Measurements from ENCODE around the gene SEPTIN1.
"Not testable (repeated sequence)": the region's sequence is repeated elsewhere in the genome, so short reads cannot be mapped to it uniquely, and the experiment has no call there.

Gene SEPTIN1

DNA sequence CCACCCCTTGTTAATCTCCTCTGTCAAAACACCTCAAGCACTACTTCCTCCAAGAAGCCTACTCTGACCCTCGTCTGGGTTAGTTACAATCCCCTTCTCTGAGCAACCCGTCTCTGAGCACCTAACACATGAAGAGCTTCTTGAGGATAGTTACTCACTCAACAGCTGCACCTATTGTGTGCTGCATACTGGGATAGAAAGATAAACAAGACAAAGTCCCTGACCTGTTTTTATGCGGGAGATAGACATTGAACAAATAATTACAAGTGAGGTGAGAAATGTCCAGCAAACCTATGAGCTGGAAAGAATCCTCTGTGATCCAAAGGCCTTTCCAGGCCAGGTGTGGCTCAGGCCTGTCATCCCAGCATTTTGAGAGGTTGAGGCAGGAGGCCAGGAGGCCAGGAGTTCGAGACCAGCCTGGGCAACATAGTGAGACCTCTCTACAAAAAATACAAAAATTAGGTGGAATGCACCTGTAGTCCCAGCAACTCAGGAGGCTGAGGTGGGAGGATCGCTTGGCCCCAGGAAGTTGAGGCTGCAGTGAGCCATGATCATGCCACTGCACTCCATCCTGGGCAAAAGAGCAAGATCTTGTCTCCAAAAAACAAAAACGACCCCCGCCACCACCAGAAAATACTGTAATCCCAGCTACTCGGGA is 19.5 kb upstream of the SEPTIN1 start:
- no peak for DNase-seq (ENCODE audit: low spot score)

- DNase-seq (ENCODE audit: low spot score), result no peak
Observed at GRCh38 chr16:30399435-30400186, 17.2 kb upstream of the SEPTIN1 start.

- DNase-seq (ENCODE audit: low spot score), result no peak
Observed at GRCh38 chr16:30398661-30399434, 16.5 kb upstream of the SEPTIN1 start.

DNA sequence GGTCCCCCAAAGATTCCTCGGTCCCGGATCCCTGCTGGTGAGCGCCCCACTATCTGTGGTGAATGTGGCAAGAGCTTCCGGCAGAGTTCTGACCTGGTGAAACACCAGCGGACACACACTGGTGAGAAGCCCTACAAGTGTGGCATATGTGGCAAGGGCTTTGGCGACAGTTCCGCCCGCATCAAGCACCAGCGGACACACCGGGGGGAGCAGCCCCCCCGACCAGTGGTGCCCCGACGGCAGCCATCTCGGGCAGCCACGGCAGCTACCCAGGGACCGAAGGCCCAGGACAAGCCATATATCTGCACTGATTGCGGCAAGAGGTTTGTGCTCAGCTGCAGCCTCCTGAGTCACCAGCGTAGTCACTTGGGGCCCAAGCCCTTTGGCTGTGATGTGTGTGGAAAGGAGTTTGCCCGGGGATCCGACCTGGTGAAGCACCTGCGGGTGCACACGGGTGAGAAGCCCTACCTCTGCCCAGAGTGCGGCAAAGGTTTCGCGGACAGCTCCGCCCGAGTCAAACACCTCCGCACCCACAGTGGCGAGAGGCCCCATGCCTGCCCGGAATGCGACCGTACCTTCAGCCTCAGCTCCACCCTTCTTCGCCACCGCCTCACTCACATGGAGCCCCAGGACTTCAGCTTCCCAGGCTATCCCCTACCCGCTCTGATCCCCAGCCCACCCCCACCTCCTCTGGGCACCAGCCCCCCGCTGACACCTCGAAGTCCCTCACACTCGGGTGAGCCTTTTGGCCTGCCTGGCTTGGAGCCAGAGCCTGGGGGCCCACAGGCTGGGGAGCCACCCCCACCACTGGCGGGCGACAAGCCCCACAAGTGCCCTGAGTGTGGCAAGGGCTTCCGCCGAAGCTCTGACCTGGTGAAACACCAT is 15.7 kb upstream of the SEPTIN1 start:
- no peak for DNase-seq (ENCODE audit: low spot score)

DNA sequence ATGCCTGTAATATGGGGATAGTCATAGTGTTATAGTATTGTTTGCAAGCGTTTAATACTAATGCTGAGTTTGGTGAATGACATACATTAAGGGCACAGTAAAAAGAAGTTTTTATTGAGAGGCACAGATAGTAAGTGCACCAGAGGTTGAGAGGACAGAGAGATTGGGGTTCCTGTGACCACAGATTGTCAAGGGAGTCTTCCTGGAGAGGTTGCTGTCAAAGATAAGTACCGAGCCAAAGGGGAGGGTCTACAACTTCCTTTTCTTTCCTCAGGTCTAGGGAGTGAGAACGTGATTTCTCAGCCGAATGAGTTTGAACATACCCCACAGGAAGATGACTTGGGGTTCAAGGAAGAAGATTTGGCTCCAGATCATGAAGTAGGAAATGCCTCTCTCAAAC is 14.7 kb upstream of the SEPTIN1 start:
- DNase-seq (ENCODE audit: low spot score), result no peak

DNA sequence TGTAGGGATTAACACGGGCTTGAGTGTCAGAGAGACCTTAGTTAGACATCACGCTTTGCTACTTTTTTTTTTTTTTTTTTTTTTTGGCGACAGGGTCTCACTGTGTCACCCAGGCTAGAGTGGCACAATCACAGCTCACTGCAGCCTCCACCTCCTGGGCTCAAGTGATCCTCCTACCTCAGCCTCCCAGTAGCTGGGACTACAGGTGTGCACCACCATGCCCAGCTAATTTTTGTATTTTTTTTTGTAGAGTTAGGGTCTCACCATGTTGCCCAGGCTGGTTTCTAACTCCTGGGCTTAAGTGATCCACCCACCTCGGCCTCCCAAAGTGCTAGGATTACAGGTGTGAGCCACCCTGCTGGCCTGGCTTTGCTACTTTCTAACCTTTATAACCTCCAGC is 14.3 kb upstream of the SEPTIN1 start:
- DNase-seq (ENCODE audit: low spot score), result not testable (repeated sequence)

GRCh38 chr16:30395992-30396585 is 13.7 kb upstream of the SEPTIN1 start:
- no peak for DNase-seq (ENCODE audit: low spot score)

DNA sequence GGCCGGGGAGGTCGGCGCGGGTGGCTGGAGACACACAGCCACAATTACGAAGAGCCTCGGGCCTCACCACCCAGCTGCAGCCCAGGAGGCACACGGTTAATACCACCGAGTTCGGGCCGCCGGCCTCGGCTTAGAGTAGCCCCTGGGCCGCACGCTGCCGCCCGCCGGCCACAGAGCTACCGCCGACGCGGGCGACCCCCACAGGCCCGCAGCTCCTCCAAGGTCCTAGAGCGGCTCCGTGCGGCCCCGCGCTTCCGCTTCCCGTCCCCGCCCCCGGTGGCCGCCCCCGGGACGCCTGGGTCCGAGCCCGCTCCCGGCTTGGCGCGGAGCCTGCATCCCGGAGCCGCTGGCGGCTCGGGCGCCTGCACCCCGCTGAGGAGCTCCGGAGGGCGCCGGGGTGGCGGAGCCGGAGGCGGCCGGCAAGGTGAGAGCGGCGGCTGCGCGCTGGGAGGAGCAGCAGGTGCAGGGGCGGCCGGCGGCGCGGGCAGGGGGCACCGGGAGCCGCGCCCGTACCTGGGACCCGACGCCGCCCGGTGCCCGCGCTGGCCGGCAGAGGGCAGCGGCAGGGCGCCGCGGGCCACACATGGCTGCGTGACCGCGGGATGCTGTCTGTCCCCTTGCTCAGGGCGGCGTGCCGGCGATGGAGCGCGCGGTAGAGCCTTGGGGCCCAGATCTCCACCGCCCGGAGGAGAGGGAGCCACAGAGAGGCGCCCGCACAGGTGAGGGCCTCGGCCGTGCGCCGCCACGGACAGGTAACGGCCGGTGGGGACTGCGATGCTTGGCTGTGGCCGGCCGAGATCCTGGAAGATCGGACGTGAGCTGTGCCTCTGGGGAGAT is 13.0 kb upstream of the SEPTIN1 start, which contains the start of gene ZNF48:
Gene ZNF48 (plus strand): TSS at position 266 of the 837 bp plus-strand sequence. CDS start 375 bp downstream, at position 641.
- DNase-seq (ENCODE audit: low spot score), result peak; percentile 90

- DNase-seq (ENCODE audit: low spot score), result no peak
Observed at GRCh38 chr16:30394592-30395154, 12.3 kb upstream of the SEPTIN1 start.

DNA sequence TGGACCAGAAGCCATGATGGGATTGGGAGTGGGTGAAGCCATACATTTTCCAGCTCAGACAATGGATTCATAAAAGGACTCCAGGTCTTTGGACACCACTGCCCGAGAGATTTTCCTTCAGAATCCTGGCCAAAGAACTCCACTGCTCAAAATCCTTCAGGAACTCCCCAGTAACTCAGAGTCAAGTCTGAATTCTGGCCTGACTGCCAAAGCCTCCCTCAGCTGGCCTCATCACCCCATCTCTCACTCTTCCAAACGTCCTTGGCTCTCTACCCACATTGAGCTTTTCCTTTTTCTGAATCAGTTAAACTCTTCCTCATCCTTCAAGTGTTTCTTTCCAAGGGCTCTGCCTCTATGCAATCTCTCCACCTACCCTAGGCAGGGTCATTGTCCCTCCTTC is 1.2 kb upstream of the SEPTIN1 start:
- DNase-seq (ENCODE audit: low spot score), result no peak

DNA sequence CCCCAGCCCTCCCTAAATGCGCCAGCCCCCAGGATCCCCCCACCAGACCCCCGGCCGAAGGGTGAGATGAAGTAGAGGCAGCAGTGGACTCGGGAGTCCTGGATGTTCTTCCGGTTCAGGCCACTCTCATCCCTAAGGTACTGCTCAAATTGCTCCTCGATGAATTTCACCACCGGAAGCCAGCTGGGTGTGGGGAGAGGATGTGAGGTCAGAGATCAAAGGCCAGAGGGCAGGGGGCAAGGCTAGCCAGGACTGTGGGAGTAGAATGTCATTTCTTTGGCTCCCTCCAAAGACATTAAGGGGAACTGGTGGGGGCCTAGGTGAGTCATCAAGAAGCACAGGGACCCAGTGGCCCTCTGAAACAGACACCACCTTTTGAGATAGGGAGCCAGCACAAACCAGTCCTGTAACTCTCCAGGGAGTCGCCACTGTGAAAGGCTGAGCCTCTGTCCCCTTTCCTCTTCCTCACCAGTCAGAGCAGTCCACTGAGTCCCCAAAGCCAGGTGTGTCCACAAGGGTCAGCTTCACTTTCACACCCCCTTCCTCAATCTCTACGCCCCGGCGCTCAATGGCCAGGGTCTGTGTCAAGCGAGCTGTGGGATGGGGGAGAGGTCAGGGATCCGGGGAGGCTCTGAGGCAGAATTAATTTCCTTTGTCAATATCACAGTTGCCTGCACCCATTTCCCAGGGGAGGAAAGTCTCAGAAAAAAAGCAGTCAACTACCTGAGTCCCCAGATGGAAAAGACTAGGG is 895 bp downstream of the SEPTIN1 start:
- DNase-seq (ENCODE audit: low spot score), result no peak

DNA sequence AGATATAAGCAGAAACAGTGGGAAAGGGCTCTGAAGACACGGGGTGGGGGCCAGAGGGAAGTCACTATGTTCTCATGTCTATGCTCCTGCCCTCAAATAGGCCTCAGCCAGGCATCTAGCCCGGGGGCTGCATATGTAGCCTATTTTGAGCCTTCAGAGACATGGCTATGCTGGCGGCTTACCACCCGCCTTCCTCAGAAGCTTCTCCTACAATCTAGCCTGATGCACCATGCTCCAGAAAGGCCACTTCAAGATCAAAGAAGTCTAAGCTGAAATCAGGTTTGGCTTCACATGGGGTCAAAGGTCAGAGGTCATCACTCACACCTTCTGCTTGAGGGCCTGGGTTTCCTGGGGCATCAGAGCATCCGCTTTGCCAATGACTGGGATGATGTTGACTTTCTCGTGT is 1.6 kb downstream of the SEPTIN1 start:
- no peak for DNase-seq (ENCODE audit: low spot score)

- DNase-seq (ENCODE audit: low spot score), result no peak
Observed at GRCh38 chr16:30380072-30380802, 2.1 kb downstream of the SEPTIN1 start.

GRCh38 chr16:30379158-30379783 is 3.1 kb downstream of the SEPTIN1 start:
- no peak for DNase-seq (ENCODE audit: low spot score)

- peak; percentile 100 for DNase-seq (ENCODE audit: low spot score)
Observed at GRCh38 chr16:30378236-30379157, 3.9 kb downstream of the SEPTIN1 start.

DNA sequence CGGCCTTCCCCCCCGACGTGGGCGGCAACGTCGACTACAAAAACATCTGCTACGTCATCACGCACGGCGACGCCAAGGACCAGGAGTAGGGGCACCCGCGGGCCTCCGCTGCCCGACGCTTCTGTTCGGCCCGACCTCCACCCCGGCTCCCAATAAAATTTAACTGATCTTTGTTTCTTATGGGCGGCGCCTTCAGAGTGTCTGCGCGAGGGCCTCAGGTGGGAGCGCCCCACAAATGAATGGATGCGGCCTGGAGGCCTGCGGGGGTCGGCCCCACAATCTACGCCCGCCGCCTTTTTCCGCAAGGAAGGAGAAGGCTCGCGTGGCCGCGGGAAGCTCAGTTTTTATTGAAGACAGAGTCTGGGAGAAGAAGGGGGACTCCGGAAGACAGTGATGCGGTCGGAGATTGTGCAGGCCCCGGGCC is 4.5 kb downstream of the SEPTIN1 start:
- peak; percentile 93 for DNase-seq (ENCODE audit: low spot score)

Measured in left forelimb (tissue), 1 donor.